ENCODE measurements around the gene PELI3. TPM values are rescaled to one million over a fixed set of nuclear protein-coding genes. Genes with fewer than 3 reads are reported as not detected.

The PELI3 gene
- total RNA-seq, 2 experiments from 2014 or later, result 5.7 to 7.0 TPM

GRCh38 chr11:66475349-66476172, 8.9 kb downstream of the PELI3 start:
- no peaks in the 10 kb centered on the region for H3K9me3 Mint-ChIP-seq (ENCODE audit: low read depth)
- H3K4me3 Mint-ChIP-seq, result no peak overlapping the region
- H3K27me3 Mint-ChIP-seq, result no peaks in the 10 kb centered on the region
- ChIA-PET POLR2A (no interaction called here), CTCF (no interaction called here)
- DNase-seq (no peak), ATAC-seq (no peak)
- H3K27ac Mint-ChIP-seq, result no peak overlapping the region
- peaks cover 6% of the 10 kb centered on the region for H3K4me1 Mint-ChIP-seq
- H3K36me3 Mint-ChIP-seq (ENCODE audit: low read depth), result no peaks in the 10 kb centered on the region
- intact Hi-C loops (cut with DNase I, micrococcal nuclease), result no loop called here

GRCh38 chr11:66476173-66476840, 9.6 kb downstream of the PELI3 start:
- Mint-ChIP-seq H3K27ac (no peak overlapping the region), H3K9me3 (ENCODE audit: low read depth) (no peaks in the 10 kb centered on the region), H3K4me3 (no peak overlapping the region), H3K27me3 (no peaks in the 10 kb centered on the region), H3K4me1 (peaks cover 12% of the 10 kb centered on the region), H3K36me3 (ENCODE audit: low read depth) (no peaks in the 10 kb centered on the region)
- intact Hi-C loops (cut with DNase I, micrococcal nuclease), result no loop called here
- DNase-seq (no peak), ATAC-seq (no peak)
- CTCF ChIA-PET, result no interaction called here
- POLR2A ChIA-PET, result no interaction called here

- no peaks in the 10 kb centered on the region for H3K36me3 Mint-ChIP-seq (ENCODE audit: low read depth)
- H3K4me3 Mint-ChIP-seq, result no peak overlapping the region
- ATAC-seq (no peak), DNase-seq (no peak)
- no peak overlapping the region for H3K27ac Mint-ChIP-seq
- H3K4me1 Mint-ChIP-seq, result peaks cover 14% of the 10 kb centered on the region
- no peaks in the 10 kb centered on the region for H3K9me3 Mint-ChIP-seq (ENCODE audit: low read depth)
- H3K27me3 Mint-ChIP-seq, result no peaks in the 10 kb centered on the region
- ChIA-PET POLR2A (no interaction called here), CTCF (no interaction called here)
- intact Hi-C loops (cut with DNase I, micrococcal nuclease), result no loop called here
Measured at GRCh38 chr11:66476841-66477251, 10.1 kb downstream of the PELI3 start.

GRCh38 chr11:66477263-66478201, 10.8 kb downstream of the PELI3 start:
- peaks cover 1% of the 10 kb centered on the region for H3K36me3 Mint-ChIP-seq (ENCODE audit: low read depth)
- intact Hi-C loops (cut with DNase I, micrococcal nuclease), result loop anchor here in 1 of 2 experiments (2.0 kb wide), 1 partner anchor 47 kb away; no protein-coding TSS in a partner anchor
- DNase-seq, result no peak
- H3K4me1 Mint-ChIP-seq, result peaks cover 17% of the 10 kb centered on the region
- no peaks in the 10 kb centered on the region for H3K27me3 Mint-ChIP-seq
- H3K27ac Mint-ChIP-seq, result no peak overlapping the region
- no peaks in the 10 kb centered on the region for H3K9me3 Mint-ChIP-seq (ENCODE audit: low read depth)
- H3K4me3 Mint-ChIP-seq, result no peak overlapping the region
- no peak for ATAC-seq
- ChIA-PET POLR2A (no interaction called here), CTCF (interaction anchor here (1.7 to 4.2 kb wide), 2 partner anchors 10 to 18 kb away, joined by 5 to 37 read pairs; partner anchors contain the start of gene PELI3)

DNA sequence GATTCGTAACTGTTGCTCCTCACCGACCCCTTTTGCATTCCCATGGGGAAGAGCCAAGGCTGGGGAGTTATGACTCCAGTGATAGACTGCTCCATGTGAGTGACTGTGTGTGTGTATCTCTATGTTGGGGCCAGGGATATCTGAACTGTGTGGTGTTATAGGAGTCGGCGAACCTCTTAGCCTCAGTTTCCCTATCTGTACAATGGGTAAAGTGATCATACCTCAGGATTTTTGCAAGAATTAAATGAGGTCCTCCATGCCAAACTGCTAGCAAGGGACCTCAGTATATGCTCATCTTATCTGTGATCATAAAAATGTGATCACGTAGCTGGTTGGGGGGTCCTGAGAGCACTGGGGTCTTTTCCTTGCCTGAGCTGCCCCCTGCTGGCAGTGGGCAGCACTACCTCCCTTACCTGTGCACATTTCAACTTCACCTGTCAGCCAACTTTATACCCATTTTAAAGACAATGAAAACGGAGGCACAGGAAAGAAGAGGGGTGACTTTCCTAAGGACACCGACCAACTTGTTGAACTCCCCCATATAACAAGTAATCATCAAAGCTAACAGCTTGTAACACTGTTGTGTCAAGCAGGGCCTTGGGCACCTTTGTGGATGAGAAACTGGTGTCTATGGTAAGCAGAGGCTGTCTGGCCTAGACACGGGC, 12.2 kb downstream of the PELI3 start:
- ATAC-seq (no peak), DNase-seq (peak; percentile 51)
- Mint-ChIP-seq H3K27ac (peak overlapping the region; percentile 86), H3K9me3 (ENCODE audit: low read depth) (no peaks in the 10 kb centered on the region), H3K4me1 (peaks cover 18% of the 10 kb centered on the region), H3K36me3 (ENCODE audit: low read depth) (peaks cover 3% of the 10 kb centered on the region), H3K4me3 (peak overlapping the region; percentile 90), H3K27me3 (no peaks in the 10 kb centered on the region)
- ChIA-PET POLR2A (interaction anchor here (2.0 kb wide), 1 partner anchor 12 kb away, joined by 14 read pairs; the partner anchor contains the start of gene PELI3), CTCF (interaction anchor here (0.6 to 4.2 kb wide), 11 partner anchors 11 to 278 kb away, joined by 3 to 37 read pairs (median 3); partner anchors contain the start of genes MRPL11 and PELI3)
- intact Hi-C loops (cut with DNase I, micrococcal nuclease), result loop anchor here in 1 of 2 experiments (2.0 kb wide), 1 partner anchor 48 kb away; no protein-coding TSS in a partner anchor

- peaks cover 18% of the 10 kb centered on the region for H3K4me1 Mint-ChIP-seq
- peak; percentile 29 for DNase-seq
- ATAC-seq, result no peak
Measured at GRCh38 chr11:66479394-66480116, 12.8 kb downstream of the PELI3 start.

DNA sequence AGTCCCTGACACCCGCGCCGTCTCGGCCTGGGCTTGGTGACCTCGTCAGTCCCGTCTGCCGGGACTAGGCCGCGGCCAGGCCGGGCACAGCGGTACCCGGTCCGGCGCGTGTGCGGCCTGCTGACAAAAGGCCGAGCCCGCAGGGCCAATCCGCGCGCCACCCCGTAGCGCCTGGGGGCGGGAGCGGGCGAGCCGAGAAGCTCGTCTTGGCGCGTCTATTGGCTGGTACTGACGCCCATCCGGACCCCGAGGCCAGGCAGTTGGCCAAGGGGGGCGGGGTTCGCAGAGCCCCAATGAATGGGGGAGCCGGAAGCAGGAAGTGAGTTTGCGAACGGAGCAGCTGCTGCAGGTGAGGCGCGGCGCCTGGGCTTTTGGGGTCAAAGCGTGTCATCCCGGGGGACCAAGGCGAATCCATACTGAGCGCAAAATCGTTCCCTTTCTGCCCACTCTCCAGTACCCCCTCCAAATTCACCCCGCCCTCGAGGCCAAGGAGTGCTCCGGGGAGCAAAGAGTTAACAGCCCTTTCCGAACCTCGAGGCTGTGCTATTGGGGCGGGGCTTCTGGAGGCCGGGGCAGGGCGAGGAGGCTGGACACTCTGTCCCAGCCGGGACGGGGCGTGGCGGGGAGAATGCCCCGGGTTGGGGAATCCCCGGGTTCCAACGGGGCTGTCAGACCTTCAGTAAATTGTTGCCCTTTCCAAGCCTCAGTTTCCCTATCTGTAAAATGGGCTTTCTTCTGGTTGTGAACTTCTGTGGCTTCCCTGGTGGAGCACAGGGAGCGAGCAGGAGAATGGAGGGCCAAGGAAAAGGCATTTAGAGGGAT, 13.6 kb downstream of the PELI3 start, which contains the start of gene DPP3:
Gene DPP3, plus strand, starts transcription at position 318 of the 822 bp plus-strand sequence. CDS start 1,767 bp downstream, outside the sequence.
- intact Hi-C loops (cut with DNase I, micrococcal nuclease), result loop anchor here (1.0 to 5.0 kb wide), 18 partner anchors 14 to 376 kb away; partner anchors contain the start of genes PELI3 (in 2 of the 2), RBM14 (in 2 of the 2), ACTN3 (in 1 of the 2) and BBS1 (in 1 of the 2)
- POLR2A ChIA-PET, result interaction anchor here (0.6 to 2.0 kb wide), 8 partner anchors 13 to 363 kb away, joined by 3 to 14 read pairs (median 3); partner anchors contain the start of genes MRPL11, PELI3, RBM4 and RCE1
- peaks cover 4% of the 10 kb centered on the region for H3K36me3 Mint-ChIP-seq (ENCODE audit: low read depth)
- peak; percentile 98 for ATAC-seq
- H3K9me3 Mint-ChIP-seq (ENCODE audit: low read depth), result no peaks in the 10 kb centered on the region
- H3K27me3 Mint-ChIP-seq, result no peaks in the 10 kb centered on the region
- CTCF ChIA-PET, result interaction anchor here (0.6 to 4.2 kb wide), 11 partner anchors 9 to 1638 kb away, joined by 3 to 37 read pairs (median 4); partner anchors contain the start of genes ACTN3, PELI3, RBM4B and ZDHHC24
- DNase-seq, result peak; percentile 98
- H3K4me1 Mint-ChIP-seq, result peaks cover 22% of the 10 kb centered on the region
- H3K27ac Mint-ChIP-seq, result peak within 1 kb of the TSS; percentile 86
- H3K4me3 Mint-ChIP-seq, result peak within 1 kb of the TSS; percentile 90

More at GRCh38 chr11:66479394-66480116, 12.8 kb downstream of the PELI3 start:
- Mint-ChIP-seq H3K9me3 (ENCODE audit: low read depth) (no peaks in the 10 kb centered on the region), H3K4me3 (peak overlapping the region; percentile 90), H3K27me3 (no peaks in the 10 kb centered on the region), H3K27ac (peak overlapping the region; percentile 86), H3K36me3 (ENCODE audit: low read depth) (peaks cover 3% of the 10 kb centered on the region)
- POLR2A ChIA-PET, result interaction anchor here (0.6 to 2.0 kb wide), 7 partner anchors 13 to 364 kb away, joined by 3 to 14 read pairs (median 3); partner anchors contain the start of genes MRPL11, PELI3, RBM4 and RCE1
- intact Hi-C loops (cut with DNase I, micrococcal nuclease), result loop anchor here (1.0 to 5.0 kb wide), 19 partner anchors 13 to 377 kb away; partner anchors contain the start of genes PELI3 (in 2 of the 2), RBM14 (in 2 of the 2), ACTN3 (in 1 of the 2) and BBS1 (in 1 of the 2)
- CTCF ChIA-PET, result interaction anchor here (0.6 to 4.2 kb wide), 16 partner anchors 10 to 1639 kb away, joined by 3 to 37 read pairs (median 4); partner anchors contain the start of genes ACTN3, MRPL11, PELI3 and RBM4B

GRCh38 chr11:66484806-66485380, 18.2 kb downstream of the PELI3 start:
- no peaks in the 10 kb centered on the region for H3K27me3 Mint-ChIP-seq
- DNase-seq, result no peak
- ChIA-PET CTCF (interaction anchor here (0.5 to 1.6 kb wide), 2 partner anchors 76 to 149 kb away, joined by 3 read pairs; no protein-coding TSS in a partner anchor), POLR2A (no interaction called here)
- H3K9me3 Mint-ChIP-seq (ENCODE audit: low read depth), result no peaks in the 10 kb centered on the region
- H3K36me3 Mint-ChIP-seq (ENCODE audit: low read depth), result peaks cover 16% of the 10 kb centered on the region
- H3K4me3 Mint-ChIP-seq, result no peak overlapping the region
- H3K4me1 Mint-ChIP-seq, result peaks cover 16% of the 10 kb centered on the region
- no peak overlapping the region for H3K27ac Mint-ChIP-seq
- intact Hi-C loops (cut with DNase I, micrococcal nuclease), result loop anchor here in 1 of 2 experiments (5.0 kb wide), 1 partner anchor 132 kb away; the partner anchor contains the start of gene RBM14
- no peak for ATAC-seq

GRCh38 chr11:66488957-66489356, 22.3 kb downstream of the PELI3 start:
- no peak overlapping the region for H3K27ac Mint-ChIP-seq
- POLR2A ChIA-PET, result no interaction called here

More at GRCh38 chr11:66488957-66489356, 22.3 kb downstream of the PELI3 start:
- H3K27me3 Mint-ChIP-seq, result no peaks in the 10 kb centered on the region
- H3K36me3 Mint-ChIP-seq (ENCODE audit: low read depth), result peaks cover 22% of the 10 kb centered on the region
- DNase-seq (no peak), ATAC-seq (no peak)
- CTCF ChIA-PET, result interaction anchor here (0.6 kb wide), 1 partner anchor 210 kb away, joined by 5 read pairs; no protein-coding TSS in a partner anchor
- no peaks in the 10 kb centered on the region for H3K9me3 Mint-ChIP-seq (ENCODE audit: low read depth)
- intact Hi-C loops (cut with DNase I, micrococcal nuclease), result no loop called here
- H3K4me3 Mint-ChIP-seq, result no peak overlapping the region
- H3K4me1 Mint-ChIP-seq, result peaks cover 4% of the 10 kb centered on the region

Data from activated CD4-positive, alpha-beta T cell treated with anti-CD3 and anti-CD28 coated beads for 36 hours (primary cell).